Panc1 (cell line): Measurements from ENCODE around the gene SLC46A1.

Experiments
- POLR2AphosphoS5 ChIP-seq: IDR thresholded peaks from 2 replicates; pipeline ENCODE4 v1.6.1; 2012; ENCODE audit warnings: mild to moderate bottlenecking, low read depth, low read length, moderate library complexity
- TF ChIP-seq, protein P1 (sequence below): fragments of 450-650 bp; IDR thresholded peaks from 2 replicates; pipeline ENCODE4 v1.5.1; 2017; ENCODE audit warnings: mild to moderate bottlenecking

- TF ChIP-seq, protein P1, sequence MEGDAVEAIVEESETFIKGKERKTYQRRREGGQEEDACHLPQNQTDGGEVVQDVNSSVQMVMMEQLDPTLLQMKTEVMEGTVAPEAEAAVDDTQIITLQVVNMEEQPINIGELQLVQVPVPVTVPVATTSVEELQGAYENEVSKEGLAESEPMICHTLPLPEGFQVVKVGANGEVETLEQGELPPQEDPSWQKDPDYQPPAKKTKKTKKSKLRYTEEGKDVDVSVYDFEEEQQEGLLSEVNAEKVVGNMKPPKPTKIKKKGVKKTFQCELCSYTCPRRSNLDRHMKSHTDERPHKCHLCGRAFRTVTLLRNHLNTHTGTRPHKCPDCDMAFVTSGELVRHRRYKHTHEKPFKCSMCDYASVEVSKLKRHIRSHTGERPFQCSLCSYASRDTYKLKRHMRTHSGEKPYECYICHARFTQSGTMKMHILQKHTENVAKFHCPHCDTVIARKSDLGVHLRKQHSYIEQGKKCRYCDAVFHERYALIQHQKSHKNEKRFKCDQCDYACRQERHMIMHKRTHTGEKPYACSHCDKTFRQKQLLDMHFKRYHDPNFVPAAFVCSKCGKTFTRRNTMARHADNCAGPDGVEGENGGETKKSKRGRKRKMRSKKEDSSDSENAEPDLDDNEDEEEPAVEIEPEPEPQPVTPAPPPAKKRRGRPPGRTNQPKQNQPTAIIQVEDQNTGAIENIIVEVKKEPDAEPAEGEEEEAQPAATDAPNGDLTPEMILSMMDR = no peak
- TF ChIP-seq POLR2AphosphoS5 = no peak
These were observed 6.2 kb downstream of the SLC46A1 start for GRCh38 chr17:28399808-28400207.
